NCI-H1694 (cell line): ENCODE results near the gene LPGAT1.

ENCODE experiments used
- DNase-seq: peaks from one replicate; lab custom pipeline; 2025; lab: John Stamatoyannopoulos, UW

The LPGAT1 gene

DNA sequence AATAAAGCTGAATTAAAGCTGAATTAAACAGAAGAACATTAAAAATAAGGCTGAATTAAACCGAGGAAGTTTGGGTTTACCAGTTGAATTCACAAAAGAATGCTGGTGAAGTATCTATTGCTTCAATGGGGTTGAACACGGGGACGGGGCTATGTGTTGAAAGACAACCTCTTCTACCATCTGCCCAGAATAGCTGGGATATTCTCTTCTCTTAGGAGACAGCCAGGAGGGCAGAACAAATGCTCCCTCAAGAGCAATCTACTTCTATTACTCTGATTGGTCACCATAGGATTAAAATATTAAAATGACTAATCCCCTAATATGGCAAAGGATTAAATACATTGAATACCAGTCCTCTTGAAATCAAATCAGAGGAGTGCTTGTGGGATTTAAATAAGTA is 68.4 kb downstream of the LPGAT1 start:
- no peak for DNase-seq

DNA sequence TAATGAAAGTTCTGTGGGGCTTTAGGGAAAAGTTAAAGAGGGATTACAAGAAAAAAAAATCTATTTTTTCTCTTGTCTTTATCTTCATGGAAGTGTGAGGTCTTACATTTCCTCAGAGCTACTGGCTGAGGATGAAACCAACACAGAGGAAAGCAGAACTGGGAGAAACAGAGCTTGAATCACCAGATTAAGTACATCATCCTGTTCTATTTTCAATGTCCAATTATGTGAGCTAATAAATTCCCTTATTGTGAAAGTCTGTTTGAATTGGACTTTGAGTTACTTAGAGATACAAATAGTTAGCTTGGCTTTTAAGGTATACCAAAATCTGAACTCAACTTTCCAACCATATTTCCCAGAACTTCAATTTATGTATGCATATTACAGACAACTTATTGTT is 69.2 kb downstream of the LPGAT1 start:
- DNase-seq: no peak

DNA sequence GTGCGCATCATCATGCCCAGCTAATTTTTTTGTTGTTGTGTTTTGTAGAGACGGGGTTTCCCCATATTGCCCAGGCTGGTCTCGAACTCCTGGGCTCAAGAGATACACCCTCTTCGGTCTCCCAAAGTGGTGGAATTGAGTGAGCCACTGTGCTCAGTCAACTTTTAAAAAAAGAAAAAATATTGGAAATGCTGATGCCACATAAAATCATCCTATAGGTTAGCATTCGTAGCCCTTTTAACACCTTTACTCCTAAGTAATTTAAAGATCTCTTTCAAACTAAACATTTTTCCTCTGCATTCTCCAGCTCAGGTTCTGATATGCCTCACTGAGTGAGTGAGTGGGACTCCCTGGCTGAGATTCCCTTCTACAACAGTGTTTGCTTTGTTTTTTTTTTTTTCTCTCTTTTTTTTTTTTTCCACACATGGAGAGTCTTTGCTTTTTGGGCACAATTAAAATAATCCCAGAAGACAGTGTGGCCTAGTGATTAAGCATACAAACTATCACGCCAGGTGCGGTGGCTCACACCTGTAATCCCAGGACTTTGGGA is 74.0 kb downstream of the LPGAT1 start:
- no peak for DNase-seq

DNA sequence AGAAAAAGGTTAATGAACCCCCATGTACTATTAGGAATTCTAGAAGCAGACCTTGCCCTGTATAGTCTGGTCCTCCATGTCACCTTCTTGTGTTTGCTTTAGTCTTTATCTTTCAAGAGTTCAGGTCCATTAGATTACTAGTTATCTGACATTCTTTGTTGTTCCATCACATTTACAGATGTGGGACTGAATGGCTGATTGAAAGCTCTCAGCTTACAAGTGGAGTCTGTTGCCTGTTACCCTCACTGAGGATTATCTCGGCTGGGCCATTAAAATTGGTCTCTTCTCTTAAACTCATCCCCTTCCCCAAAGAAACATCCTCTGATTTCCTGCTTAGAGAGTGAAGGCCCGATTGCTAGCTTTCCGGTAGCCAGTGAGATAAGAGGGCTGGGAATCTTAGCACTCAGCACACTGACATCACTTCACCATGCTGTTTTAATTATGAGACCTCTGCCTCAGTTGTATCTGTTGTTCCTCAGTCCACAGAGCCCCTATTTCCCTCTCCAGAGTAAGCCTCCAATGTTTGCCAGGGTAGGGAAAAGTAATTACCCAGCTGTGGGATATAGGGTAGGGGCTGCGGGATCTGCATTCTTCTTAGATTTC is 76.8 kb downstream of the LPGAT1 start:
- DNase-seq: no peak

DNA sequence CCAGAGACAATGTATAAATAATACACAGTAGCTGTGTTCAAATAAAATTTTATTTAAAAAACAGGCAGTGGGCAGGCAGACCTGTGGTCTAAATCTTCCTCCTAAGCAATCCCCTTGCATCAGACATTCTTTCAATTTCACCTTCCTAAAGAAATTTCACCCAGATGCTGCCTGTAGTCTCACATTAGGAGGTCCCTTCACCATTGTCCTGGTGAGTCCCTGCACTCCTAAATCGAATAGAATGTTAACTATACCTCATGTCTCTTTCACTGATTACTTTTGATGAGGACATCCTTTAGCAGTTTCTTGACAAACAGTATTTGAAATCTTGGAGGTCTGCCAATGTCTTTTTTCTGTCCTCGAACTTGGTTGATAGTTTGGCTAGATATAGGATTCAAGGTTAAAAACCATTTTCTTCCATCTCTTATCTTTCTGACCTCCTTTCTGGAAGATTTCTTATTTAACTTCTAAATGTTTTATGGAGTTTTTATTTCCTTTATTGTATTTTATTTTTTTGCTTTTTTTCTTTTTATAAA is 77.5 kb downstream of the LPGAT1 start:
- DNase-seq: no peak

DNA sequence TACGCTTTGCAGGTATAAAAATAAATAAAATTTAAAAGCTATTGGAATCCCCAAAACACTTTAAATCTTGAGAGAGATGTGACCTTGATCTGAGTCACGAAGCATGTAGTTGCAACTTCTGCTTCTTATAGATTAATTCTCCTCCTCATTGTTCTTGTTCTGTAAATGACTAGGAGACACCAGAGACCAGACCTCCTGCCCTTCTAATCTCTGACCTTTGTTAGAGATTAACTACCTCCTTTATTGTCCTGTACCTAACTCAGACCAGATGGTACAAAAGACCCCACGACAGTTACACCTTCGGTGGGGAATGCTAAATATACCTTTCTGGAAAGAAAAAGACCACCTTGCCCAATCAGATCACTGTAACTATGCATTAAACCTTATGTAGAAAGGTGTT is 78.2 kb downstream of the LPGAT1 start:
- no peak for DNase-seq

DNA sequence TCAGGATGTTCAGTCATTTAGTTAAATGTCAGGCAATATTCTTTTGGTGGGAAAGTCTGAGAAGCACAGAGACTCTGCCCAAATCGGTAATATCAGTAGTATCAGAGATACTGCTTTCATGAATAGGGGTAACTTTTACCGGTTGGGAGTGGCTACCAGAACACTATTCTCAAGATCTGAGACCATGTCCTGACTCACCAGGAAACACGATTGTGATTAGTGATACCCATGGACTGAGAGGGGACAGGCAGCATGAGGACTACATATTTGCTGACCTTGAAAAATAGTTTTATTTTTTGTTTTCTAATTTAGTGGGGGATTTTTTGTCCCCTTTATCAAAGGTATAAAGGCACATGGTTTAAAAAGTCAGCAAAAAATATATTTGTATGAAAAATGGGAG is 79.1 kb downstream of the LPGAT1 start:
- DNase-seq: no peak

DNA sequence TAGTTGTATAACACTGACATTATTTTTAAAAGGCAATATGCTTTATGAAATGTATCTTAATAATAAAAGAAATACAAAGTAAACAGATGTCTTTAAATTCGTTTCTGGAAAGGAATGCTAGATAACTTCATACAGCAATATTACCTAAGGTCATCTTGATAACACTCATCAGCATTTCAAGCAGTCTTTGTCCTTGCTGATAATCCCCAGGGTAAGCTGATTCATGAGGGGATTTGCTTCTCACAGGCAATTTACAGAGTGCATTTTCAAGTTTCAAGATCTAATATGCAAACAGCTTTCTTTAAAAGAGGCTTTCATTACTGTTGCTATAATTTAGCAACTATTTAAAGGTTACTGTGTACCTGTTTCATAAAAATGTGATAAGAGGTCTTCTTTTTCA is 80.0 kb downstream of the LPGAT1 start:
- no peak for DNase-seq

DNA sequence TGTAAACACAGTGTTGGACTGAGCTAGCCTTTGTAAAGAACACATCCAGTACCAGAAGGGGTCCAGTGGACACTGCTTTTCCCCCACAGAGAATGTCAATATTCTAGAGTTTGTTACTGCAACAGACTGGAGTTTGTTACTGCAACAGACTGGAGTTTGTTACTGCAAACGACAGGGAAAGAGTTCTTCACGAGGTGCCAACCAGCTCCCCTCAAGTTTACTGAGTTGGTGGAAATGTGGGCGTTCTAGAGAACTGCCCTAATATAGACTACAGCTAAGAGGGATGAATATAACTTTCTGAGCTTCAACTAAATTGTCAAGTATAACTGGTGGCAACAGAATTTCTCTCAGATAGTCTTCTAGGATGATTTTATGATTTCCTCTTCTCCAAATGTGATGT is 81.3 kb downstream of the LPGAT1 start:
- no peak for DNase-seq

DNA sequence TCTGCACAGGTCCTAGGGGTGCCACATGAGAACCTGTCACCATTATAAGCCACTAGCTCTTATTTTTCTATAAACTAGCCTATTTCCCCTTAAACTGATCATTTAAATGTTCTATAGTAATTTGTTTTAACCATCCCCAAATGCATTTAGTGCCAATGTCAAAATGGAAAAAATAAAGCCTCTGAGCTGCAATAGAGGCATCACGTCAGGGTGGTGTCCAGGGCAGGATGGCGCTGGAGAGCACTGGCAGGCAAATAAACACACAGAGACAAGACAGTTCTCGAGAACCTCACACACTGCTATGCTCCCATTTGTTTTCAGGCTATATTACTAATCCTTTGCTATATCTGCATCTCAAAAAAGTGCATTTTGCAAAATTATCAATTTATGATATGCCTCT is 81.8 kb downstream of the LPGAT1 start:
- DNase-seq: no peak

DNA sequence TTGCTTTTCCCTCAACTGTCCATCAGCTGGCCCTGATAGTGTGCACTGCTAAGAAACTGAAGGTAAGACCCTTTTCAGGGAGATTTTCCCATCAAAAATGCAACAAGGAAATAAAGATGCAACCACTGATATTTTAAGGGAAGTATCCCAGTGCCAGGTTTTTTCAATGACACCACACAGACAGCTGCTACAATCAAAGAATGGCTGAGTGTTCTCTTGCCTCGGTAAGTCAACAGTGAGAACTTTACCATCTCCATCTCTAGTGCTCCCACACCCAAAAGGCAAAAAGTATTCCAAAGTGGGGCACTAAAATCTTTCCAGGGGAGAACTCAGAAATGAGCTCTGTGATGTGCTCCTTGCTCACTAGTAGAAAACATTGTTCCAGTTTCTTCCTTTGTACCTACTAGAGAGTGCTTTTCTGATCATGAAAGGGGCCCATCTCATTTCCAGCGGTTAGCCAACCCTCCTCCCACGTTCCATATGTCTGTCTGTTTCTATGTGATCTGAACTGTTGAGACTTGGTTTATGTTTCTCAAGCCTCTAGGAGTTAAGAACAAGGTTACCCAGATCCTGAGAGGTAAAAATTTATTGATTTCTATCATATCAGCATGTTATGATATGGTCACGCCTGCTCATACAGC is 87.6 kb downstream of the LPGAT1 start:
- no peak for DNase-seq

DNA sequence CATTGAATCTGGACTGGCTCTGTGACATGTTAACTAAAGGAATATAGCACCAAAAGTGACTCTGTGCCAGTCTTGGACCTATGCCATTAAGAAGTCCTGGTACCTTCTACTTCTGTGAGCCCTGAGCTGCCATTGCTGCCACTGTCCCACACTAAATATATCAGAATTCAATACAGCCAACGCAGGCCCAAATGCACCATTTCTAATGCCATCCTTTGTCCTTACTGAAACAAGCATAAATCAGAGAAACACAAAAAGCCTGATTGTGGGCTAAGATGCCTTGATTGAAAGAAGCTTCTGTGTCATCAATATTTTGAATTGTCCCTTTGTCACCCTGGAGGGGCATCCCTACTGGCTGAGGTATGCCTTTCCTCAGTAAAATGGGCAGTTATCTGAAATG is 88.3 kb downstream of the LPGAT1 start:
- DNase-seq: no peak

DNA sequence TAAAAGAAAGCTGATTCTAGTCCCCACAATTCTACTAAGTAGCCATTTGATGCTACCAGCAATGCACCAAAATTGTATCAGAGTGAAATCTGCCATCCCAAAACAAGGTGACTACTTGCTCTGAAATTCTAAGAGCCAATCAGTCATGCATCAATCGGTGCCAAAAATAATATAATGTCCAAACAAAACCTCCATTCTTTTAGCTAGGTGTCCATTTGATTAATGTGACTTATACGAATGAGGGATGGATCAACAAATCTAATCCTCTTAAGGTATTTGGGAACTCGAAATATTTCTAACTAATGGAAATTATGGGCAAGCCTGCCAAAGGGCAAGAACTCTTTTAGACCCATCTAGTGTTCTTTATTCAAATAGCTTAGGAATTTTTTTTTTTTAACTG is 88.8 kb downstream of the LPGAT1 start:
- no peak for DNase-seq

DNA sequence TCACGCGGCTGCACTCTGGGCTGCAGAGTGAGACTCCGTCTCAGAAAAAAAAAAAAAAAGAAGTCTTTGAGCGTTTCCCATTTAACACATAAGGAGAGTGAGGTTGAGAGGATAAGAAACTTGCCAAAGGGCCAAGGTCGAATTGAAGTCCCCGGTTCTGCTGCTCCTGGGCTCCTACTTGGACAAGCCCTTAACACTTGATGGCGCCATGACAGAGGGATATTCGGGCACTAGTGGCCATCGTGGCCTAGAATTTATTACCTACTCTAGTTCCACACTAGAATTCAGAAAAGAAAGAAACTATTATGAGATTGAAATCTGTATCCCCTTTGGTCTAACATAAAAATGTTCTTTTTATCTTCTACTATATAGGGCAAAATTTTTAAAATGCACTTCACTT is 89.4 kb downstream of the LPGAT1 start:
- no peak for DNase-seq

DNA sequence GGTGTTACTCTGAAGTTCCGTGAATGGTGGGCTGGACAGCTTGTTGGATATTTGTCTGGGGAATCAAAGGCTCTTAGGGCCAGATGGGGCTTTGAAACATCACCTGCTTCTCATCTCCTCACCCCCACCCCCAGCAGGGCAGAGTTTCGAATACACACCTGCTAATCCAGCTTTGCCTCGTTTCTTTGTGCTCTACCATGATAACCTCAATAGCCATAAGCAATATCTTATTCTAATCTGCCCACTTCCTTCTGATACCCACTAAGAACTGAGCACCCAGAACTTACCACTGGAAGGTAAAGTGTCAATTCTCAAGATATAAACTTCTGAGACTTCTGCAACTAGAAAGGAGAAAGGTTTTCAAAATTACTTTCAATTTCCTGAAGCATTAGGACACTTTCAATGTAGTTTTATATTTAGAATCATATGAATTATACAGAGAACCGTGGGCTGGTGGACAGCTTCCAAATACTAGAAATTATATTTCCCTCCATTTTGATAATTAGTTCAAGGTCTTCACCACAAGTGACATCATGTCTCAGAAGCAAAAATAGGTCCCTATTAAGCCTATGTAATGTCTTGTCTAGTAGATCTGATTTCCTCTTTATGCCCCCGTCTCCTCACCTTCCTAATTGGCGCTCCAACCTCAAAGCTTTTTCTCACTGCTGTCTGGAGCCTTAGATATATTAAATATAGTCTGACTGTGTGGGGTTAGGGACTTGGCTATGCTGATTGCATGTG is 90.7 kb downstream of the LPGAT1 start:
- DNase-seq: no peak

DNA sequence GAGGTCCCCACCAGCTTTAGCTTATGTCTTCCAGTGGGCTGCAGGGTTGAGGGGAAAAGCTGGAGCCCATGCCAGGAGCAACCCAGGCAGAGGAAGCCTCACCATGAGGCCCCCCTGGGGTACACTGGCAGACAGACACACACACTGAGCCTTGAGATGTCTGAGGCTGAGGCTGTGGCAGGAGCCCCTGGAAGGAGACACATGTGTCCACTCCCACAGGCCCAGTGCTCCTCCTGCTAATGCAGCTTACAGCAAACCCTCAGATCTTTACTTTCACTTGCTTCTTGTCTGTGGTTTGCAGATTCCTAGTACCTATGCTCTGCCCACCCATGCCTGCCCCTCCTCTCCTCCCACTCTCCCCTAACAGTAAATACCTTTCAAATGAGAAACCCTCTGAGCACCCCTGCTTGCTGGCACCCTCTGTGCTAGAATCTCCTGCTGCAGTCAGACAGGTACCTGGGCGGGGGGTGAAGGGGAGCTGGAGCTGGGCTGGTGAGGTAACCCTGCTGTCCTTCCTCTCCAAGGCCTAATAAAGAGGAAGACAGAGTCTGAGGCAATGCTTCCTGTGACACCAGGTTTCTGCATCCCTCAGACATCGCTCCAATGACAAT is 91.8 kb downstream of the LPGAT1 start:
- no peak for DNase-seq

DNA sequence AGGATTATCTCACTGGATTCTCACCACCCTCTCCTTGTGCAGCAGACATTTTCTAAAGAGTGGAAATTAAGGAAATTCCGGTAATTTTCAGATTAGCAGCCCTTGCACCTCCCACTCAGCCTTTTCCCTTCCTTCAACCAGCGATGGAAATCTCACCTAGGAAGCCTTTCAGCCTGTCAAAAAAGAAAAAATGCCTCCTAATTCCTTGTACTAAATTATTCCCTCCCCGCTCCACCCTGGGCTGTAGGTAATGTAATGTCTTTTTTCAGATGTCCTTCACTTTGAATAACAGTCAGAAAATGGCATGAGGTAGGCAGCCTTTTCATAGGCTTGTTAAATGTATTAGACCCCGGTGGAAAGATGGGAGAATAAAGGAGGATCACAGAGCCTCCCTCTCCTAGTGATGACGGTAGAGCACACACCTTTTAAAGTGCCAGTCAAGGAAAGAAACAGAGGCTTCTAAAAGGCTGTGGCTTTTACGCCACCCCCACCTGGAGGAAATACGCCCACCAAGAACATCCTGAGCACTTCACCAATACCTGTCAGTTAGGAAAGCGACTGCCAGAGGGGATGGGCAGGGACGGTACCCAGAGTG is 92.4 kb downstream of the LPGAT1 start:
- DNase-seq: no peak

DNA sequence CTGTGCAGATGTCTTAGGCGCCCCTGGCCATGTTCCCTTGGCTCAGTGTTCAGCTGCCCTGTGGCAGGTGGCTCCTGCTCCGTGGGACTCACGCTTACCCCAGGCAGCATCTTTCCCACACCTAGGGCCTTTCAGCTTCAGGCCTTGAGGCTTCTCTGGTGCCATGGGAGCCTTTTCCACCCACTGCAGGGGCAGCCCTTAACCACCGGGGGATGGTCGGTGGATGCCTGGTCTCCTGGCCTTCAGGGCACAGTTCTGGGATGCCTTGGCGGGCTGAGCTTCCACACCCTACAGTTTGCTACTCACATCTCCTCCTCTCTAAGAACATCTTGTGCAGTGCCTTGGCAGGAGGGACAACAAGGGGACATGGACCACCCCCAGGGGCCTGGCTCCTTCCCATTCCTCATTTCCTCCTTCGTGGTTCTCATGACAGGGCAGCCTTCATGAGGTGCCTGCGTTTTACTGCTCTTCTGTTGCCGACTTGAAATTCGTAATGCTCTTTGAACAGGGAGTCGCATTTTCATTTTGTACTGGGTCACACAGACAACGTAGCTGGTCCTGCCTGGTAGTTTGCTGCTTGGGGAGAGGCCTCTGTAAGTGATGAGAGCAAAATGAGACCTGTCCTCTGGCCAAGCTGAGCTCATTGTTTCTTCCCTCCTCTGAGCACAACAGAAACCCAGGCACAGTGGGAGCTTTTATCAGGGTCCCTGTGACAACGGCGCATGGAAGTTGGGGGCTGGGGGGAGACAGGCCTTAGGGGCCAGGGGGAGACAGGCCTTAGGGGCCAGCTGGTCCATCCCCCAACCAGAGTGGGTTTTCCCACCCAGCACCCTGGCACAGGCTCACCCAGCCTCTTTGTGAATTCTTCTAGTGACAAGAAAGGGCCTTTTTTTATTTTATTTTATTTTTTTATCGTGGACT is 93.2 kb downstream of the LPGAT1 start:
- no peak for DNase-seq

DNA sequence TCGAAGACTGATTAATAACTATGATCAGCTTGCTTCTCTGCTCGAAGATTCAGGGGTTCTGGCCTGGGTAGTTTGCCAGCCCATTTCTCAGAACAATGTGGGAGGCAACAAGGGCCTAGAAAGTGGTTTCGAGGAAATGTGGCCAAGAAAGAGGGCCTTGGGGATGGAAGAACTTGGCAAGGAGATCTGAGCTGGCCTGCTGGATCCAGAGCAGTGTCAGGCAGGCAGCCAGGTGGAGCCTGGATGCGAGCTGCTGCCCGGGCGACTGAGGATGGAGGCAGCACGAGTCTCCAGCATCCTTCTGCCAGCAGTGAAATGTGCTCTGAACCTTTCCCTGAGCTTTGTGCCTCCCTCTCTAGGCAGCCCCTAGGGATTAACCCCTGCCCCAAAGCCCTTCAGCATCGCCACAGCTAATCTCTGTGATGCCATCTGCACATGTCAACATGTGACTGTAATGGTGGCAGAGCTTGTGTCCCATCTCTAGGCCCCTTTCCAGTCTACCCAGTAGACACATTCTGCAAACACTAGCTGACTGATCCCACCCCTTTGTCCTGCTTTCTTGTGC is 94.1 kb downstream of the LPGAT1 start:
- DNase-seq: no peak
